ENCODE data around the gene ARHGAP22.

The ARHGAP22 gene

DNA sequence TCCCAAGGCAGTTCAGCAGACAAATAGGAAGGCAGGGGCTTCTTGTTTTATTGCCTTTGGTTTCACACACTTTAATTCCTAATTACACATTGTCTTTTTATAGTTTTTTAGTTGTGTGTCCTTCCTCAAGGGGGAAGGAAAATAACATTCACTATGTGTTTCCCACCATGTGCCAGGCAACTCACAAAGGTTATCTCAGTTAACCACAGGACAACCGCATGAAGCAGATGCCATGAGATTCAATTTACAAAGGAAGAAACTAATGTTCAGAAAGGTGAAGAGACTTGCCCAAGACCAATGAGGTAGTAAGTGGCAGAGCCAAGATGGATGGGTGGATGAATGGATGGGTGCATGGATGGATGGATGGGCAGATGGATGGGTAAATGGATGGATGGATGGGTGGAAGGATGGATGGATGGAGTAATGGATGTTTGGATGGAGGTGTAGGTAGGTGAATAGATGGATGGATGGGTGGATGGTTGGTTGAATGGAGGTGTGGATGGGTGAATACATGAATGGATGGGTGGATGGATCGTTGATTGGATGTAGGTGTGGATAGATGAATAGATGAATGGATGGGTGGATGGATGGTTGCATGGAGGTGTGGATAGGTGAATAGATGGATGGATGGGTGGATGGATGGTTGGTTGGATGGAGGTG, 77.9 kb downstream of the ARHGAP22 start:
- TF ChIP-seq, protein P1, sequence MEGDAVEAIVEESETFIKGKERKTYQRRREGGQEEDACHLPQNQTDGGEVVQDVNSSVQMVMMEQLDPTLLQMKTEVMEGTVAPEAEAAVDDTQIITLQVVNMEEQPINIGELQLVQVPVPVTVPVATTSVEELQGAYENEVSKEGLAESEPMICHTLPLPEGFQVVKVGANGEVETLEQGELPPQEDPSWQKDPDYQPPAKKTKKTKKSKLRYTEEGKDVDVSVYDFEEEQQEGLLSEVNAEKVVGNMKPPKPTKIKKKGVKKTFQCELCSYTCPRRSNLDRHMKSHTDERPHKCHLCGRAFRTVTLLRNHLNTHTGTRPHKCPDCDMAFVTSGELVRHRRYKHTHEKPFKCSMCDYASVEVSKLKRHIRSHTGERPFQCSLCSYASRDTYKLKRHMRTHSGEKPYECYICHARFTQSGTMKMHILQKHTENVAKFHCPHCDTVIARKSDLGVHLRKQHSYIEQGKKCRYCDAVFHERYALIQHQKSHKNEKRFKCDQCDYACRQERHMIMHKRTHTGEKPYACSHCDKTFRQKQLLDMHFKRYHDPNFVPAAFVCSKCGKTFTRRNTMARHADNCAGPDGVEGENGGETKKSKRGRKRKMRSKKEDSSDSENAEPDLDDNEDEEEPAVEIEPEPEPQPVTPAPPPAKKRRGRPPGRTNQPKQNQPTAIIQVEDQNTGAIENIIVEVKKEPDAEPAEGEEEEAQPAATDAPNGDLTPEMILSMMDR (IDR thresholded peaks at IDR 0.05; ENCODE audit: low read depth, low read length): no peak
- peak overlapping the region; percentile 48 for H3K4me3 ChIP-seq (ENCODE audit: low read depth, low read length)

DNA sequence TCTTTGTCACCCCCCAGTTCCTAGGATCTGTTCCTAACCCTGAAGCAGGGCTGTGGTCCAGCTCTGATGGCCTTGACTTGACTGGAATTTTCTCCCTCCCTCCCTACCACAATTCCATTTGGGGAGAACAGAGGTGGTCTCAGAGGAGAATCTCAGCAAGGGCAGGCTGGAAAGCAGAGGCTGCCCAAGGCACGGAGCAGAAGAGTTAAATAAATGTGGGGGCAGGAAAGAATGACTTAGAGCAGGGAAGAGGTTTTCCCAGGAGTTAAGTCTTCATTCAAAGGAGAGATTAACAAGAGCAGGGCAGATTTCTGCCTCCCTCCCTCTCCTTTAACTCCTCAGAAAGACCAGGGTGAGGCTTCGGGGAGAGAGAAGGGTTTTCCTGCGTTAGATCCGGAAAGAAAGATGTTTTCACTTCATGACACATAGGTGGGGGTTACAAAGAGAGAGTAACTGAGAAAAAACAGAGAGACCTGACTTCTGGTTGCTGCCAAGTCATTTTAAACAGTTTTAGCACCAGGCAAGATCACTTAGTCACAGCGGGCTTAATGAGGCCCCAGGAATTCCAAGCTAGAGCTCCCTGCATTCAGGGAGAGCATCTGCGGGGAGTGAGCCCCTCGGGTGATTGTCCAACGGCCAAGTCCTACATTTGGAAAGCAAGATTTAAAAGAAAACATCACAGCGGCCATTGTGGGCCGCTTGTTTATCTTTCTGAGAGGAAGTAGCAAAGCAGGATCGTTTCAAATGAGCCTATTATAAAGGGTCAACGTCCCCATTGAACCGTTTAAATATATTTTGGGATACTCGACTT, 78.7 kb downstream of the ARHGAP22 start:
- TF ChIP-seq, protein P1 (IDR thresholded peaks at IDR 0.05; ENCODE audit: low read depth, low read length): no peak

DNA sequence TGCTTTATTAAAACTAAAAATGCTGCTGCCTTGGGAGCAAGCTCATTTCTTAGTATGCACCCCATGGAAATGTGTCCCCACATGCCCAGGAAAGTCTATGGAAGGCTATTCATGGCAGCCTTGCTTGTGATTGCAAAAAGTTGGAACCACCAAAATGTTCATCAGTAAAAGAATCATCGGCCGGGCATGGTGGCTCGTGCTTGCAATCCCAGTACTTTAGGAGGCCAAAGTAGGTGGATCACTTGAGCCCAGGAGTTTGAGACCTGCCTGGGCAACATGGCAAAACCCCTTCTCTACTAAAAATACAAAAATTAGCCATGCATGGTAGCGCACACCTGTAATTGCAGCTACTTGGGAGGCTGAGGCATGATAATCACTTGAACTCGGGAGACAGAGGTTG, 79.8 kb downstream of the ARHGAP22 start:
- TF ChIP-seq, protein P1 (IDR thresholded peaks at IDR 0.05; ENCODE audit: low read depth, low read length): no peak
- H3K4me3 ChIP-seq (ENCODE audit: low read depth, low read length): no peak overlapping the region

More for the DNA sequence above, 78.7 kb downstream of the ARHGAP22 start:
- peak overlapping the region; percentile 48 for H3K4me3 ChIP-seq (ENCODE audit: low read depth, low read length)

DNA sequence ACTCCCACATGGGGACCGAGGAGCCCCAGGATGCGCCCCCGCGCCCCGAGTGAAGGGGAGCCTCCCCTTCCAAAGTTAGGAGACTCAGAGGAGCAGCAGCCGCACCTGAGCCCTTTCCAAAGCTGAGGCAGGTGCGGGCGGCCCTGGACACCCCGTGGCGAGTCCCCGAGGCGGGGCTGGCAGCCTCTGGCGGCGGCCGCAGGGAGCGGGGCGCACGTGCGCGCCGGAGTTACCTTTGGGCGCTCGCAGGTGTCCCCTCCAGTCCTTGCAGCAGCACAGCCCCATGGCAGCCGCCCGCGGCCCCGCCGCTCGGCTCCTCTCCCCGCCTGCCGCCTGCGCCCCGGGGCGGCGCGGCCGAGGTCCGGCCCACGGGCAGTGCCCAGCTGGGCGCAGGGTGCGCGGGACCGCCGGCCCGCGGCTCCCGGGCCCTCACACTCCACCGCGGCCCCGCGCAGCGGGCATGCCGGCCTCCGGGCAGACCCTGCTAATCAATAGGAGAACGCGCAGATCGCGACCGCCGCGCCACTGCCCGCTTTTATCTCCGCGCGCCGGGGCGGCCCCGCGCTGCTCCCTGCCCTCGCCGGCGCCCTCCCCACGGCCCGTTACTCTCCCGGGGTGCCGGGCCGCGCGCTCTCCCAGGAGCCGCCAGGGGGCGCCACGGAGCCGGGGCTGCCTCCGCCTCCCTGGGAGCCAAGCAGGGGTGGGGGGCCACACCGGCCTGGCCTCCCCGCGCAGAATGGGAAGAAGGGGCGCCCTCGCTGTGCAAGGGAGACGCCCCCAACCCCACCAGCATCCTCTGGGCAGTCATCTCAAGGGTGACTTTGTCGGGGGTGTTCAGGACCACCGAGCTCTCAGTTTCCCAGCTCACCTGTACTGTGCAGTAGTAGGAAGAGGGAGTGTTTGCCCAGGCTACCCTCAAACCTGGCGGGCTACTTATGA, 80.8 kb downstream of the ARHGAP22 start:
- TF ChIP-seq, protein P1 (IDR thresholded peaks at IDR 0.05; ENCODE audit: low read depth, low read length): peak; percentile 60
- H3K4me3 ChIP-seq (ENCODE audit: low read depth, low read length): peak overlapping the region; percentile 62

DNA sequence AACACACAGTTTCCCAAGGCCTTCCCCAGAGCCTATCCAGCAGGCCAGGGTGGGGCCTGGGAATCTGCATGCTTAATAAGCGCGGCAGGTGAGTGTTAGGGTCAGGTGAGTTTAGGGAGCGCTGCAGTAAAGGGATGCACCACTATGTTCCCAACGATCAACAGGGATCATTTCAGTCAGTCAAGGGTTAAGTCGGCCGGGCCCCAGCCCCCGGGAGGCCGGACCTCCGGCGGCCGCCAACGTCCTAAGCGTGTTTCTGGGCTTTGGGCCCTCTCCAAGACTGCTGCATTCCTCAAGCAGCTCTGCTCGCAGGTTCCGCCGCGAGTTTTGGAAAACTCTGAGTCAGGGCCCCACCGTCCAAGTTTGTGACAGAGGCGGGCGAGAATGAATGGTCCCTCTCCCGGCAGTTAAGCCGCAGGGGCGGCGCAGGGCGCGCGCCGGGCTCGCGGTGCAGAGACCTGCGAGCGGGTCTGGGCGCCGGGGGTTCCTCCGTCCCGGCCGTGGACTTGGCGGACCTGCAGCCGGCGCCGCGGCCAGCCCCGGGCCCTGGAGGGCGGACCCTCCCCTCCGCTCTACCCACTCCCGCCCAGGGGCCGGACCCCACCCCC, 81.6 kb downstream of the ARHGAP22 start:
- TF ChIP-seq, protein P1 (IDR thresholded peaks at IDR 0.05; ENCODE audit: low read depth, low read length): no peak
- peak overlapping the region; percentile 62 for H3K4me3 ChIP-seq (ENCODE audit: low read depth, low read length)

DNA sequence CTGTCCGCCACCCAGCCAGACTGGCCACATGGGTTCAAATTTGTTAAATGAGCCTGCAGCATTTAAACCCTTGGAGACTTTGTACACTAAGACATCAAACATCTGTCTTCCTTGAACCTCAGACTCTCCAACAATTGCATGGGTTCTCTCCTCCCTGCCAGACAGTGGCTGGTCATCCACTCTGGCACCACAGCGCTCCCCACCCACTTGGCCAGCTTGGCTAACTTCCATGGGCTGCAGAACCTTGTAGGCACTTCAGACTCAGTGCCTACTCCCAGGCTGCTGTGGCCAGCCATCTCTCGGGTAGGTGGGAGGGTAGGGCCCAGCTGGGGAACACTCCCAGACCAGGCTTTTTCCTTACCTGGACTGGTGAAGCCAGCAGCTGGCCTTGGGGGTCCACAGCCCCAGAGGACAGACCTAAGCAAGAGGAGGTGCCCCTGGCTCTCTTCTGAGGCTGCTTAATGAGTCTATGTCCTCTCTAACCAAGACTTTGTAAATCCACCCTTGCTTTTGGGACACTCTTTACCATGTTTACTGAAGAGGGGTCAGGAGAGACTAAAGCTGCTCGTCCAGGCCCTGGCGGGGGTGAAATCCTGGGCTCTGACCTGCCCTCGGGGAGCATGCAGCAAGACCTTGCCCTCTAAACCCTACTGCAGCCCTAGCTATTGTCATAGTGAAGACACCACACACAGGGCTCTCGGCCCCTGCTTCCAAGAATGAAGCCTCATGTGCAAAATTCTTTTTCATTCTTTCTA, 82.7 kb downstream of the ARHGAP22 start:
- no peak overlapping the region for H3K4me3 ChIP-seq (ENCODE audit: low read depth, low read length)
- TF ChIP-seq, protein P1 (IDR thresholded peaks at IDR 0.05; ENCODE audit: low read depth, low read length): no peak
